HG03095 (cell line): ENCODE data around the gene TRAF6.
A peak's percentile ranks its signal among the peaks of the same experiment; 100 is the strongest.
"Not testable (repeated sequence)": the region's sequence is repeated elsewhere in the genome, so short reads cannot be mapped to it uniquely, and the experiment has no call there.

Experiments used
- ATAC-seq: cut with Tn5 transposase; IDR thresholded peaks from one replicate; pipeline ENCODE4 v1.9.1; 2021; ENCODE audit warnings: moderate library complexity; ENCODE audit not compliant: unreplicated experiment

TRAF6 gene

DNA sequence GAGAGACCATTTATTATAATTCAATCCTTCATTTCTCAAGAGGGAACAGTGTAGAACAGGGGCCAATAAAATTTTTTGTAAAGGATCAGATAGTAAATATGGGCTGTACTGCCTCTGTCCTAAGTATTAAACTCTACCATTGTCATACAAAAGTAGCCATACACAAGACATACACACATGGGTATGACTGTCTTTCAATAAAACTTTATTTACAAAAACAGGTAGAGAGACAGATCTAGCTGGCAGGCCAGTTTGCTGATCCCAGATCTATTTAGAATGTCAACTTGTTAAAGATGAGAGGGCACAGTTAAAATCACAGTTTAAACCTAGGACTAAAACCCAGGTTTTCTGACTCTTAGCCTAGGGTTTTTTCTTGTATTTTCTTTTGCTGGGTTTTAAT lies 16.7 kb downstream of the TRAF6 start:
- ATAC-seq, result no peak

DNA sequence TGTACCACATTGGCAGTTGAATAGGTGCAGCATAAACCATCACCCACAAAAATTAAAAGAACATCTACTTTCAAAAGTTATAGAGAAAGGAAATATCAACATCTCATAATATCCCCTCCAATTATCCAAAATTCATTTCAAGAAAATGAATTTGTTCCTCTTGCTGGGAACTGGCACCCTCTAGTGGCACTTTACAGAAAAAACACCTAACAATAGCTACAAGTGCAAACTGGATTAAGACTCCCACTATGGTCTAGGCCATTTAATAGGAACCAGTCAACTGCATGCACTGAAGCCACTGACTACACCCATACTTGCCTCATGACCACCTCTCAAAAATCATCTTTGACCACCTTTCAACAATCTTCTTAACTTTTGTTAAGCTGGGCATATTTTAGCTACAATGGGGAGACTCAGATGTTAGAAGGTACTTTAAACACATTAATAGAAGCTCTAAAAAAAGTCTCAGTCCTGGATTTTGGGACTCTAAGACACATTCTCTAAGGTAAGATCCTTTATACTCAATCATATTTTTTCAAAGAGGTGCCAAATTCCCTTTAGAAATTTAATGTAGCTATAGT lies 17.3 kb downstream of the TRAF6 start:
- no peak for ATAC-seq

DNA sequence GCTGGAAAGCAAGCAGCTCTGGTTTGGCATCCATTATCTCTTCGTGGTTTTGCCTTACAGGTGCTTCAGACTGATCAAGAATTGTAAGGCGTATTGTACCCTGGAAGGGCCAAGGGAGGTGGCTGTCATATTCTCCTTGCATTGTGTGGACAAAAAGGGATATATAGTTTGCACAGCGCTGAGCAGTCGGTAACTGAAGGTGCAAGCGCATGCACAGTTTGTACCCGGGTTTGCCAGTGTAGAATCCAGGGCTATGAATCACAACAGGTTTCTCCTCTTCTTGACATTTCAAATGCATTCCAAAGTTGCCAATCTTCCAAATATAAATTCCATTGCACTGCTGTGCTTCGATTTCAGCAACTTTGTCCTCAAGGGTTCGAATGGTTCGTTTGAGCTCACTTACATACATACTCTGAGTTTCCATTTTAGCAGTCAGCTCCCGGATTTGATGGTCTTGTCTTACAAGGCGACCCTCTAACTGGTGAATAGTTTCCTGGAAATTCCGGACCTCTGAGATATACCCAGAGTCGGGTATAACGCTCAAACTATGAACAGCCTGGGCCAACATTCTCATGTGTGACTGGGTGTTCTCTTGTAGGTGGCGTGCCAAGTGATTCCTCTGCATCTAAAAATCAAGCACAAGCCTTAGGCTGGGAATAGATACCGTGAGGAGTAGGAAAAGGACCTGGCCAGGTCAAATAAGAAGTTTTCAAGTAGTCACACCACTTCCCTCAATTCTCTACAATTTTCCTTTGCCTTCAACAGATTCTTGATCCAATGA lies 19.9 kb downstream of the TRAF6 start:
- no peak for ATAC-seq

DNA sequence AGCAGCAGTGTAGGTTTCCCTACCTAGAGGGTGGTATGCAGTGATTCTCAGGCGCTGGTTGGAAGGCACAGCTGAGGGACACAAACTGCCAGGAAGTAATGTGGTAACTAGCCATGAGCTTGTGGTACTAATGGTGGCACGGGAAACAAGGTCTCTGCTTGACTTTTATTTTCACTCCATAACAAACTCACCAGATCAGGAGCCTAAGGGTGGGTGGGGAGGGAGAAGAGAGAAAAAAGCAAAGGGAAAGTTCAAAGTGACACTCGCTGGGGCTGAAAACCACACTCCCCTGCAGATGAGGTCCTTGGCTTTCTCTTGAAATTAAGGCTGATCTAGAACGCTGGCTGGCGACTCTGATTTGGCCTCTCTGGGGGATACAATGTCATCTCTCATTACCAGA lies 22.0 kb downstream of the TRAF6 start:
- ATAC-seq, result peak; percentile 51

DNA sequence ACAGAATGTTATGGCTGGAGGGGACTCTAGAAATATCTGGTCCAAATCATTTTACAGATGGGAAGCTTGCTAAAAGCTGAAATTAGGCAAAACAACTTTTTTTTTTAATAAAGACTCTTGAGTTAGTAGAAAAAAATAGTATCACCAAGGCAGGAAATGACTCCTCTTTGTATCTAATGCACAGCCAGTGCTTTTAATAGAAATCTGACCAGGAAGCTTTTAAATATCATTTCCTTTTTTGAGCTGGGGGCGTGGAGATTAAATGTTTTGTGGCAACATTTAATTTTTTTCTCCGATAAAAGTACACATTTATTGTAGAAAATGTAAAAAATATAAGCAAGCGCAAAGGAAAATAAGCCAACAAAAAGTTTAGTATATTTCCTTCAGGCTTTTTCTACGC lies 22.5 kb downstream of the TRAF6 start:
- no peak for ATAC-seq

DNA sequence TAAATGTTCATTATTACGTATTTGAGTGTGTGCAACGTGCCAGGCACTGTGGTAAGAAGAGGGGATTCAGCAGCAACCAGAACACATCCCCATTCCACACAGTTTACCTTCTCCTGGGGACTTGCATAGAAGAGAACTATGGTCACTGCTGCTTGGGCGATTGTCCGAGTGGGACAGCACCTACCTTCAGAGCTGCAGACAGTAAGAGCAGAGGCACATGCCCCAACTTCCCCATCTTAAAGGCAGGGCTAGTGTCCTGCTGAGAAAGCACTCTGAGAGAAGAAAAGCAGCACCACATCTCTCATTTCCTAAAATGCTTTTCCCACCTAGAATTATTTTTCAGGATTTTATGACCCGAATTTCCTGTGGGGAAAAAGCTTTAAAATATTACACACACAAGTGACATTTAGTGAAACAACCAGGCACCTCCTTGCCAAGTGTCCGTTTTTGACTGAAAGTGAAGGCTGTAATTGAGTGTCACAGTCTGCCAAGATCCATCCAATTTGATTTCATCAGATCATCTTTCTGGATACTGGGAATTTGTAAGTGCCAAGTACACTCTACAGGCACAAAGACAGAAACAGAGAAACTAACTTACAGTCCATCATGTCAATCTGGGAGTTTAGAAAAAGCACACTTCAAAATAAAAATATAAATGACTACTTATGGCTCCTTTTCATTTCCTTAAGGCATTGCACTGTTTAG lies 24.6 kb downstream of the TRAF6 start:
- ATAC-seq, result no peak

DNA sequence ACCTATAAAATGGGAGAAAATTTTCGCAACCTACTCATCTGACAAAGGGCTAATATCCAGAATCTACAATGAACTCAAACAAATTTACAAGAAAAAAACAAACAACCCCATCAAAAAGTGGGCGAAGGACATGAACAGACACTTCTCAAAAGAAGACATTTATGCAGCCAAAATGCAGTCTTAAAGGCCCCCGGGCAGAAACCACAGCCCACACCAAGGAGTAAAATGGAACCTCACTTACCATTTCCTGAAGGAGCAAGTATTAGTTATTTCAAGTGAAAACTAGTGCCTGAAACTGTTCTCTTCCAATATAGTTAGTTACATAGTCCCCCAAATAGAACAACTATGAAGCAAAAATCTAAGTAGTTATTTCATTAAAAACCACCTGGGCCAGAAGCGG lies 27.0 kb downstream of the TRAF6 start:
- ATAC-seq, result not testable (repeated sequence)

DNA sequence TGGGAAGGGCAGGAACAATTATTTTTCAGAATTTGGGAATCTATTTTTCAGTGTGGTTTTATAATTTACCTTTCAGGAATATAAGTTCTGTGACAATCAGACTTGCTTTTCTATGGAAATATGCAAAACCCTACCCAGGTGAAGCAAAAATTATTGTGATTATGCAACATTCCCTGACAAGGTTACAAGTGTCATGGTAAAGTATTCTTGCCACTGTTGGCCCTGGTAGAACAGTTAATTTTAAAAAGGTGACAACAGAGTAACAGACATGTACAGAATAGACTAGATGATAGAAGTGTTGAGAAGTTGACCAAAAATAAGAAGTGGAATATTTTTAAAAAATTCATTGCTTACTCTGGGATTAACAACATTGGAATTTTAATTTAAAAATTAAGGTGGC lies 29.2 kb downstream of the TRAF6 start:
- no peak for ATAC-seq

DNA sequence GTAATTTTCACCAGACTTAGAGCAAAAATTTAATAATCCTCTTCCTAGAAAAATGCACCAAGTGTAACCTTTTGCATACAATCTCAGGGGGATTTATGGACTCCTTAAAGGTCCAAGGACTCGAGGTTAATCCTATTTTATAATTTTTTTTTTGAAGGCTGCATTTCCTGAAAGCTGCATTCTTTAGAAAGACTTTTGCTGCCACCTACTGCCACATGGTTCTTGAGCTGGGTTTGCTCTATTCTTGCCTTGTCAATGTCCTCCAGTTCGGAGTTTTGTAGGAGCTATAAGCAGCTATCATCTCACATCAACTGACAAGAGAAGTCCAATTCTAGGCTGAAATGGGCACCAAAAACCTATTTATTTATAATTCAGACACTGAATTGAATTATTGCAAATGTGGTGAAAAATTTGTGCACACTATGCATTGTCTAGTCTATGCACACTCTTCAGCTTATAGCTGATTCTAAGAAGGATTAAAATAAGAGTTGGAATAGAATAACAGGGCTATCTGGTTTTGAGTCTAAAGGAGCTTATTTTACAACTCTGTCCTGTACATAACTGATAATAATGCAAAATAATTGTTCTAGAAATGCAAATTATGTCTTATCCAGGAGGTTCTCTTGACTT lies 31.3 kb downstream of the TRAF6 start:
- ATAC-seq, result peak; percentile 52

DNA sequence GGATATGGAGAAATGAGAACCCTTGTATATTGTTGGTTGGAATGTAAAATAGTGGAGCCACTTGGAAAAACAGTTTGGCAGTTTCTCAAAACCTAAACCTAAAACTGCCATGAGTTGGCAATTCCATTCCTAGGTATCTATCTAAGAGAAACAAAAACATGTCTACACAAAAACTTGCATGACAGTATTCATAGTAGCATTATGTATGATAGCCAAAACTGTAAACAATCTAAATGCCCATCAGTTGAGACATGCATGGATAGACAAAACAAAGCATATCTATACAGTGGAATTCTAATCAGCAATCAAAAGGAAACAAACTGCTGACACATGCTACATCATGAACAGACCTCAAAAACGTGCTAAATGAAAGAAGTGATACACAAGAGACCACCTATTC lies 34.9 kb downstream of the TRAF6 start:
- ATAC-seq, result no peak

DNA sequence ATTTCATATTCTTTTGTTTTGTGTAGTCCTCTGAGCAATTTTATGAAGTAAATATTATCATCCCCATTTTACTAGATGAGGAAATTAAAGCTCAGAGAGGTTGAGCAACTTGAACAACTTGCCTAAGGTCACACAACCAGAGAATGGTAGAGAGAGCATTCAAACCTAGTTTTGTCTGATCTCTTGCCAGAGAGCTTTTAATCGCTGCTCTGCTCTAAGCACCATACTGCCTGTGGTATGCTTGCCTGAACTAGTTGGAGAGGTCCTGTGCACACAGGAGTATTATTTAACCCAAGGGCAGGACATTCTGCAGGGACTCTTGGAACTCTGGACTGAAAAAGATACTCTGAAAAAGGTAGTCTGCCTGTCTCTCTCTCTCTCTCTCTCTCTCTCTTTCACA lies 38.5 kb downstream of the TRAF6 start:
- no peak for ATAC-seq

DNA sequence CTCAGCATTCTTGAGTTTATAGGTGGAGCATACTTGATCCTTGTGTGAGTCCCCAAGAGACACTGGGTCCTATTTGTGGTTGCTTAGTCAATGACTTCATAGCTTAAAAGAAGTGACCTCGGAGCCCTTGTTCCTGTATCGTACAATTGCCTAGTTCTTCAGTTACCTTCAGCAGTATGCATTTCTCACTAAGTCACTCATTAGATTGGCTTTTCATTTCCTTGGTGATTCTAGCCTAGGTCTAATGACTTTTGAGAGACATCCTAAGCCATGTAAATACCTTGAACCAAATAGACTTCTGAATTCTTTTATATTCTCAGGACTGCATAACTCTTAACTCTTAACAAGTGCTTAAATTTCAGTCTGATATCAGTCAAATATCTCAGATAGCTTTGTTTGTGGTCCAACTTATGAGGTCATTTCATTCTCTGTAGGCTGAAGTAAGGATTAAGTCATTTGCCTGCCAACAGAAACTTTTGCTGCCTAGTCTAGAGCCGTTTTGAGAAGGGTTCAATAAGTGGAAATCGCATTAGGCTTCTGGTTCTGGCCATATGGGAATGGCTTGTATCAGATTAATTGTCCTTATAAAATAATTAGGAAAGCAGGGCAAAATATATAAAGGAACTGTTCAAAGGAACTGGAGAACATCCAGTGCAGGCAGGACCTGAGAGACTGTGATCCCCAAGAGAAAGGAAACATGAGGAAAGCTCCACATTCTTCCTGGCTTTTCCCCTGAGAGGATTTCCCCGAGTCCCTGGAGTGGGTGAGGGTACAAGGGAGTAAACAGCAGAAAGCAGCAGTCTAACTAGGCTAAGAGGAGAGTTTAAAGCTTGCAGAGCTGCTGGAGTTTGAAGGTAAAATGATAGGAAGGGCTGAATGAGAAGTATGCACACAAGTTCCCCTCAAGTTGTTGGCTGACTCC lies 39.9 kb downstream of the TRAF6 start:
- no peak for ATAC-seq

DNA sequence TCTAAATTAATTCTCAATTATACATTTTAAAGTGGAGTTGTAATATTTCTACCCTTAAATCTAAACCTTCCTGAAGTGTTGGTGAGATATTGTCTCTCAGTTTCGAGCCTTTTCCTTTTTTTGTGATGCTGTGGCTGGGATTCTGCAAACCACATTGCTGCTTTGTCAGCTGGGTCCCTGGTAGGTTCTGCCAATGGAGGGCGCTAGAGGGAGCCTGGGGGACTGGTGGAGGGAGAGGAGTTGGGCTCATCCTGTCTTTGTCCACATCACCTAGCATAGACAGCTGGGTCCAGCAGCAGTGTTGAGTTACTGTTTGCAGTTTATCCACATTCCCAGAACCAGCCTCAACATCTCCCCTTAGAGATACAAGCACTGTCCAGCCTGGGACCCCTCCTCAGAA lies 41.0 kb downstream of the TRAF6 start:
- no peak for ATAC-seq

DNA sequence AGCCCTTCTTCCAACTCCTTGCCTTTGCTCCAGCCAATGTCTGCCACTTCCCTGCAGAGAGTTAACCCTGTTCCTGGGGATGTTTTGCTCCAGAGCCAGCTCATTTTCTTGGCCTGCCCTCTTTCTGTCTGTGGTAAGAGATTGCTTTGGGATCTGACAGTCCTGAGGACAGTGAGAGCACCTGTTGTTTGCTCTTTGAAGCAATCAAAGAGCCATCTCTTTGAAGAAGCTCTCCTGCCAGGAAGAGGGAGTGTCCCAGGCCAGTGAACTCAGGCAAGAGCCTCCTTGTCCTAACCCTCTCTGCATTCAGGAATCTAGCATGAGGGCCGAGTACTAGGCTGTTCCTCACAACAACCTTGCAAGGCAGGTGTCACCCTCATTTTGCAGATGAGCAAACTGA lies 42.2 kb downstream of the TRAF6 start:
- ATAC-seq, result no peak

DNA sequence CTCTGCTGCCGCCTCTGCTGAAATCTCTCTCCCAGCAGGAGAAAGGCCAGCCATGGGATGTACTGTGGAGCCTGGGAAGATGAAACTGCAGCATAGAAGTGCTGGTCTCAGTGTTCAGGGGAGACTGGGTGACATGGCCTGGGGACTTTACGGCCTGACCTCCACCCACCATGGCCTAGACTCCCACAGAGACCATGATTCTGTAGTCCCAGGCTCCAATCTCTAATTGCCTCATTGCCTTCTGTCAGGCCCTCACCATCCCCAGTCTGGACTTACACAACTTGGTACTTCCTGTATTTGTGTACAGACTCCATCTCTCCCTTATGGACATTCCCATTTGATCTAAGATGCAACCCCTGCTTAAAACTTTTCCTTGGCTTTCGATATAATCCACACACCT lies 43.1 kb downstream of the TRAF6 start:
- ATAC-seq, result no peak

DNA sequence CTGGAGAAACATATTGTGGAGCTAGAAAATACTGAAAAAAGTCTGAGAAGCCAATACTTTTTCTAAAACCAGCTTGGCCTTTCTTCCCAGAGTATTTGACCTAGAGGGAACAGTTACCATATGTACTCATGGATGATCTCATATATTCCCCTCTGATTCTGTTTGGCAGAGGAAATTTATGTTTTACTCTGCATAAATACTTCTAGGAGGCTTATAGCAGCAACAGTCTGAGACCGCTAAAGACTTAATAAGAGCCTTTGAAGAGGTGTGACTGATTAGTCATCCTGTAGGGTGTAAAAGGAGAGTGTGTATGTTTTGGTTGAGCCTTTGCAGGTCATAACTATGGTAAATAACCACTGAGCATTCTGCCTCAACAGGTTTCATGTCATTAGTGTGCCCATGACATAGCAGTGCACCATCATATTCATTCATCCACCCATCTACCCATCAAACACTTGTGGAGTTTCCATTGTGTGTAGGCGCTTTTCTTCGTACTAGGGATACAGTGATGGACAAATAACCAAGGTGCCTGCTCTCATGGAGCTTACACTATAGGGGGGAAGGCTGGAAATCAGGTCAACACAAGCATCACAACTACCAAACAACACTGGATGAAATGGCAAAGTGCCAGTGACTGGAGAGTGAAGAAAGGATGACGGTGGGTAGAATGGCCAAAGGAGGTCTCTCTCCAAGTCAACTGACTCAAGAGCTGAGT lies 44.5 kb downstream of the TRAF6 start:
- no peak for ATAC-seq

DNA sequence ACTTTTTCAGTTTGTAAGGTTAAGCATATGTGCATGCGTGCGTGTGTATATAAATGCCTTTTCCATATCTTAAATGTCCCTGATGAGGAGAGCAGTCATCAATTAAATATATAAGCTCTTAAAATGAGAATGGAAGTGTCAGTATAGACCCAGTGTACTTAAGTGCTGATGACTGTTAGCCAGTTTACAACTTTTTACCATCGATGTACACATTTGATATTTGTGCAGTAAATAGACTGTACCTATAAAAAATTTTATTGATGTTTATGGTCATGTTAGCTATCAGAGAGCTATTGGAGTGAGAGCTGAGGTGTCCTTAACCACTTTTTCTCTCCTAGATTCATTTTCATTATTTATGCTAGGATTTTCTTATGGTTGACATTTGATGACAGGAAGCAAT lies 45.4 kb downstream of the TRAF6 start:
- no peak for ATAC-seq

DNA sequence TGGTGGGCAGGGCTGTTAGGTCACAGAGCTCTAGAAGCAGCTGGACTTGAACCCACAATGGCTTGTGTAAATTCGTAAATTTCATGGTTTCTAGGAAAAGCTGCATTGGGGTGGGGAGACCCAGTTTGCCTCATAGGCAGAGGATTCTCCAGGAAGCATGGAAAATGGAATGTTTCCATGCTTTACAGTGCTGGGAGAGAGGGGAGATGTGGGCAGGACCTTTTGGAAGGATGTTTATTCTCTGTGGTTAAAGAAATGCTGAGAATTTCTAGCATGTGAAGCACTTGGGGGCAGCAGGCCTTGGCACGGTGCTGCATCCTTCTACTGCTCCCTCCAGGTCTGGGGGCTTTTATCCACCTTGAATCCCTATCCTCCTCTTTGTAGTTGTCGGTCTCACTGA lies 46.3 kb downstream of the TRAF6 start:
- no peak for ATAC-seq

DNA sequence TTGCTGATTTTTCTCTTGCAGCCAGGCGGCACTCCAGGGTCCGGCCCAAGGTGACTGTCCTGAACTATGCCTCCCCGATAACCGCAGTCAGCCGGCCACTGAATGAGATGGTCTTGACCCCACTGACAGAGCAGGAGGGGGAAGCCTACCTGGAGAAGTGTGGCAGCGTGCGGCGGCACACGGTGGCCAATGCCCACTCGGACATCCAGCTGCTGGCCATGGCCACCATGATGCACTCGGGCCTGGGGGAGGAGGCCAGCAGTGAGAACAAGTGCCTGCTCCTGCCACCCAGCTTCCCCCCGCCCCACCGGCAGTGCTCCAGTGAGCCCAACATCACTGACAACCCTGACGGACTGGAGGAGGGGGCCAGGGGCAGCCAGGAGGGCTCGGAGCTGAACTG lies 47.8 kb downstream of the TRAF6 start:
- ATAC-seq, result no peak

DNA sequence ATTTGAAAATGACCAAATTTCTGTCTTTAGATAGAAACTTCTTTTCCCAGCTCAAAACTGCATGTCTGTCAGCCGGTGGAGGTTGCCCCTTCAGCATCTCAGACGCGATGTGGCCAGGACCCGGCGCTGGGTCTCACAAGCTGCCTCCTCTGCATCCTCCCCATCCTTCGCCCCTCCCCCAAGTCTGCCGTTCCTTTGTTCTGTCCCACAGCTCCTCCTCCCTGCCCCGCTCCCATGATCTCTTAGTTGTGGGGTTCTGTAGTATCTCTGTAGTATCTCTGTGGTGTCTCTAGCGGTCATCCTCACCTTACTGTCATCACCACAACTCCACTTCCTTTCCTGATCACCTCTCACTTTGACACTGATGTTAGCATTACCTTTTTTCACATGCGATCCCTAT lies 49.9 kb downstream of the TRAF6 start:
- ATAC-seq, result no peak
